GM12874 (cell line): ENCODE results near the gene C19orf47.

Source experiments
- TF ChIP-seq, protein P1 (sequence below): IDR thresholded peaks from 2 replicates; pipeline ENCODE4 v1.5.1; 2011; ENCODE audit warnings: low read depth, mild to moderate bottlenecking, control low read depth, low read length, moderate library complexity; ENCODE audit not compliant: insufficient read depth

Gene C19orf47

DNA sequence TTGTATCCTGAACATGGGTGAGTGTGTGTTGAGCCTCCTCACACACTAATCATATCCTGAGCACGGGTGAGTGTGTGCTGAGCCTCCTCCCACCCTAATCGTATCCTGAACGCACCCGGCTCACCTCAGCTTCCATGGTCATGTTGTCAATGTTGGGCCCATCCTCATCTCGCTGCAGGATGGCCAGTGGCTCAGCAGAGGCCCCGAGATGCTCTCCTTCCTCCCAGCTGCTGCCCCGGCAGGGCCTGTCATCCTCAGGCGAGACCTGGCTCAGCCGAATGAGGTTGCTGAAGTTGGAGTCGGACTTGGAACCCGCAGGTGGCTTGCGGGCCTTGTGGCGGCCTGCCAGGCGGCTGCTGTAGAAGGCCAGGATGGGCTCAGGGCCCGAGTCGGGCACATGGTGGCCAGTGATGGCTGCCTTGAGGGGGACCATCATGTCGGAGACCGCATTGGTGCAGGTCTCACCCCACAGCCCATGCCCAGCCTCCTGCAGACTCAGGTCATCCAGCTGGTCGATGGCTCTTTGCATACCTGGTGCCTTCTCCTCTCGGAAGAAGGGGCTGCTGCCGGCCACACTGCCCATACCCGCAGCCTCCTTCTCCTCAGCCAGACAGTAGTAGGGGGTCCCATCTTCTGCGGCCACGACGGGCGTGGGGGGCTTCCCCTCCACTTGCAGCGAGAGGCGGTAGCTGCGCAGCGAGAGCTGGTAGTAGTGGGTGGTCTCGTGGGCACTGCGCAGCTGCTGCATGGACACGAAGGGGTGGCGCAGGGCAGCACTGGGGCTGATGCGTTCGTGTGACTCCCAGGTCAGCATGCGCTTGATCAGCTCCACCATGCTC, 32.2 kb upstream of the C19orf47 start:
- TF ChIP-seq, protein P1, sequence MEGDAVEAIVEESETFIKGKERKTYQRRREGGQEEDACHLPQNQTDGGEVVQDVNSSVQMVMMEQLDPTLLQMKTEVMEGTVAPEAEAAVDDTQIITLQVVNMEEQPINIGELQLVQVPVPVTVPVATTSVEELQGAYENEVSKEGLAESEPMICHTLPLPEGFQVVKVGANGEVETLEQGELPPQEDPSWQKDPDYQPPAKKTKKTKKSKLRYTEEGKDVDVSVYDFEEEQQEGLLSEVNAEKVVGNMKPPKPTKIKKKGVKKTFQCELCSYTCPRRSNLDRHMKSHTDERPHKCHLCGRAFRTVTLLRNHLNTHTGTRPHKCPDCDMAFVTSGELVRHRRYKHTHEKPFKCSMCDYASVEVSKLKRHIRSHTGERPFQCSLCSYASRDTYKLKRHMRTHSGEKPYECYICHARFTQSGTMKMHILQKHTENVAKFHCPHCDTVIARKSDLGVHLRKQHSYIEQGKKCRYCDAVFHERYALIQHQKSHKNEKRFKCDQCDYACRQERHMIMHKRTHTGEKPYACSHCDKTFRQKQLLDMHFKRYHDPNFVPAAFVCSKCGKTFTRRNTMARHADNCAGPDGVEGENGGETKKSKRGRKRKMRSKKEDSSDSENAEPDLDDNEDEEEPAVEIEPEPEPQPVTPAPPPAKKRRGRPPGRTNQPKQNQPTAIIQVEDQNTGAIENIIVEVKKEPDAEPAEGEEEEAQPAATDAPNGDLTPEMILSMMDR, result no peak

DNA sequence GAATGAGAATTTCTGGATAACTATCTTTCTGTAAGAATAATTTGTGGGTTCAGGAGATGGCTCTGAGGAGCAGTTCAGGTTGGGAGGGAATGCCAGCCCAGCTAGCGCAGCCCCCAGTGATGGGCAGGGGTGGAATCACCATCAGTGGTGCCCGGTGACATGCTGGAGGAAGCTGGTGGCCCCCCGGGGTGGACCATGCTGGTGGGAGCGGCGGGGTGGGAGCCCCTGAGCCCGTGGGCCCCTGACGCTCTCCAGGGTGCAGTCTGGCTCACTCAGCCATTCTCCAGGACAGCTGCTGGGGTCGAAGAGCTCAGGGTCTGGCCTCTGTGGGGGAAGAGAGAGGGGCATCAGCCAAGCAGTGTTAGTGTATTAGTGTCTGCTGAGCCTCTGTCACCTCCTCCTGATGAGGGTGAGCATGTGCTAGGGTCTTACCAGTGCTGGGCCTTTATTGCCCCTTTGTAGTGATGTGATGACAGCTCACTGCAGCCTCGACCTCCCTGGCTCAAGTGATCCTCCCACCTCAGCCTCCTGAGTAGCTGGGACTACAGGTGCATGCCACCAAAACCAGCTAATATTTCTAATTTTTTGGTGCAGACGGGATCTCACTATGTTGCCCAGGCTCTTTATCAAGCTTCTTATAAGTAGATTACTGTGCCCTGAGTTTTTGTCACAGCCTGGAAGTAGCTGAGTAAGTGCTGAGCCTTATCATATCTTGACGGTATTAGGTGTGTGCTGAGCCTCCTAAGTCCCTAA, 31.4 kb upstream of the C19orf47 start:
- TF ChIP-seq, protein P1, result no peak

DNA sequence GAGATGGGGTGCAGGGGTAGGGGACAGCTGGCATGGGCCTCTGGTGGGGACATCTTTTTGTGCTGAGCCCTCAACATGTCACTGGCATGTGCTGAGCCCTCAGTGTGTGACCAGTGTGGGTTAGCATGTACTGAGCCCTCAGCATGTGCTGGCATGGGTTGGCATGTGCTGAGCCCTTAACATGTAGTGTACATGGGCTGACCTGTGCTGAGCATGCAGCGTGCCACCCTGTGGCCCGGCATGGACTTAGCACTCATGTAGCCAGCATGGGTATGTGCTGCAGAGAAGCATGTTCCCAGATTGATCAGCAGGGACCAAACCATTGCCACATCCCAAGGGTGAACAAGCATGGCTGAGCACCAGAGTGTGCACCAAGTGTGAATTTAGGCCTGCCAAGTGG, 30.3 kb upstream of the C19orf47 start:
- TF ChIP-seq, protein P1, result 0 out of 2 replicates have a peak, but pooled peaks have one; percentile 39

DNA sequence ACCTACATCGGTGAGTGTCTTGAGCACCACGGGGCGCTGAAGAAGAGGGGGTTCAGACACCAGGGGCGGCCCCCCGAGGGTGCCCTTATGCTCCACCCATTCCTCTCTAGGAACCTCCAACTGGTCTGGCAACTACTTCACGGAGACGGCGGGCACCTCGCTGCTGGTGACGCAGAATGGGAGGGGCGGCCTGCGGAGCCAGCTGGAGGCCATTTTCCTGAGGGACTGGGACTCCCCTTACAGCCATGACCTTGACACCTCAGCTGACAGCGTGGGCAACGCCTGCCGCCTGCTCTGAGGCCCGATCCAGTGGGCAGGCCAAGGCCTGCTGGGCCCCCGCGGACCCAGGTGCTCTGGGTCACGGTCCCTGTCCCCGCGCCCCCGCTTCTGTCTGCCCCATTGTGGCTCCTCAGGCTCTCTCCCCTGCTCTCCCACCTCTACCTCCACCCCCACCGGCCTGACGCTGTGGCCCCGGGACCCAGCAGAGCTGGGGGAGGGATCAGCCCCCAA, 29.7 kb upstream of the C19orf47 start:
- TF ChIP-seq, protein P1, result no peak

DNA sequence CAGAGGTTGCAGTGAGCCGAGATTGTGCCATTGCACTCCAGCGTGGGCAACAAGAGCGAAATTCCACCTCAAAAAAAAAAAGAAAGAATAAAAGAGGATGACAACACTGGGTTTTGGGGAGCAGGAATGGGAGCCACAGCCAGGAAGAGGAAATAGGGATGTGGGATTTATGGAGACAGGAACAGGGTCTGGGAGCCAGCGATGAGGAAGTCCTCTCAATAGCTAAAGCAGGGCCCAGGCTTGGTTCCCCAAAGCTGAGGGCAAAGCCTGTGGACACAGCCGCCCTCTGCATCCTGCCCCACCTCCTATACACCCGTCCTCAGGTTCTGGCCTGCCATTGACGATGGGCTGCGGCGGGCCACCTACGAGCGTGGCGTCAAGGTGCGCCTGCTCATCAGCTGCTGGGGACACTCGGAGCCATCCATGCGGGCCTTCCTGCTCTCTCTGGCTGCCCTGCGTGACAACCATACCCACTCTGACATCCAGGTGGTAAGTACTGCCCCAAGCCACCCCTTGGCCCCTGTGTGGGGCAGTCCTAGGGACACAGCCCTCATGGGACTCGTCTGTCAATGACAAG, 28.2 kb upstream of the C19orf47 start:
- TF ChIP-seq, protein P1, result no peak

DNA sequence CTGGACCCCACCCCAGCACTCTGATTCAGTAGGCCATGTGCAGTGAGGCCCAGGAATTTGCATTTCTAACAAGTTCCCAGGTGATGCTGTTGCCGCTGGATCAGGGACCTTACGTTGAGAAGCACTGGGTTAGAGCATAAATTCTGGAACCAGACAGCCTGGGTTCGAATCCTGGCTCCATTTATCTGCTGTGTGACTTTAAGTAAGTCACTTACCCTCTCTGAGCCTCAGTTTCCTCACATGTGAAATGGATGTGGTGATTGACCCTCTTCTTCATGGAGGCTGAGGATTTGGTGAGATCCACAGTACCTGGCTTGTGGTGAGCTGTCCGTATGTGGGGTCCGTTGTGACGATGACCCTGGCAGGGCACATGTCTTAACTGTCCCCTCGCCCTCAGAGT, 25.9 kb upstream of the C19orf47 start:
- TF ChIP-seq, protein P1, result no peak

DNA sequence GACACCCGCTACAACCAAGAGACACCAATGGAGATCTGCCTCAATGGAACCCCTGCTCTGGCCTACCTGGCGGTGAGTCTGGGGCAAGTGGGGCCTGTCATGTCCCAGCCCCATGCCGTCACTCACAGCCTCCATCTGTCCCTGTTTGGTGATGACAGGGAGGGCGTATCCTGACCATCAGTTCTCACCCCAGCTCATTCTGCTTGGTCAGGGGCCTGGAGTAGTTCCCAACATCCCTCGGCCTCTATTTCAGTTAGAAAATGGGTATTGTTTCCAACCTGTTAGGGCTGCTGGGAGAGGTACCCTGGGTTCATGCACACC, 23.6 kb upstream of the C19orf47 start:
- TF ChIP-seq, protein P1, result no peak
